Renal cortex interstitium (tissue), 11 donors: ENCODE measurements around the gene OPN4. TPM values are rescaled to one million over a fixed set of nuclear protein-coding genes. Genes with fewer than 3 reads are reported as not detected.

Experiments
- DNase-seq, 11 donors: peaks; one replicate each; pipeline ENCODE4 v3.0.0-alpha.2; 2013; ENCODE audit warnings: low read depth in 9 of 11, low spot score in 4 of 11; ENCODE audit errors: extremely low read depth in 1 of 11
- polyA plus RNA-seq, 3 donors: library from polyadenylated mRNA; unstranded; fragments of 120-200 nt; gene quantifications; one replicate each; pipeline ENCODE4 v1.2.1, GENCODE V29; 2013; ENCODE audit not compliant: insufficient read length in 3 of 3

The OPN4 gene
- polyA plus RNA-seq, 3 donors, result not detected

- DNase-seq, result no peak
Observed at GRCh38 chr10:86708783-86709380, 54.5 kb downstream of the OPN4 start.

GRCh38 chr10:86709396-86710185 lies 55.2 kb downstream of the OPN4 start:
- no peak for DNase-seq

DNA sequence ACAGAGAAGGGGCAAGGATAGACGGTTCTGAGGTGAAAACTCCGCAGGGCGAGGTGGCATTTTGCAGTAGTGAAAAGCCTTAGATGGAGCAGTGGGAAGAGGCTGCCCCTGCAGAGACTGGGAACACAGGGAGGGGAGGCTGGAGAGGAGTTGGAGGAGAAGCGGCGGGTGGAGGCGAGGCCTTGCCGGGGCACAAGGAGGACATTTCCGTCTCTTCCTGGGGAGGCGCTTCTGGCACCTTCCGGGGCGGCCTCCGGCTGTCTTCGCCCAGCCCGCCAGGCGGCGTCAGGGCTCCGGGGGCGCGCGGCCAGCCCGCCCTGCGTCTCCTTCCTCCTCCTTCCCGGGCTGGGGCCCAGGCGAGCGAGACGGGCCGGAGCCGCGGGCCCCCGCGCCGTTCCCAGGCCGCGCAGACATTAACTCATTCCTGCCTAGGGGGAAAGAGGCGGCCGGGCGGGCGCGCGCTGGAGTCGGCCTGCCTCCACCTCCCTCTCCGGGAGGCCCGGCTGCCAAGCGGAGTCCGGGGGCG lies 56.7 kb downstream of the OPN4 start:
- DNase-seq, result peak; percentile 61 to 90 (median 86)

DNA sequence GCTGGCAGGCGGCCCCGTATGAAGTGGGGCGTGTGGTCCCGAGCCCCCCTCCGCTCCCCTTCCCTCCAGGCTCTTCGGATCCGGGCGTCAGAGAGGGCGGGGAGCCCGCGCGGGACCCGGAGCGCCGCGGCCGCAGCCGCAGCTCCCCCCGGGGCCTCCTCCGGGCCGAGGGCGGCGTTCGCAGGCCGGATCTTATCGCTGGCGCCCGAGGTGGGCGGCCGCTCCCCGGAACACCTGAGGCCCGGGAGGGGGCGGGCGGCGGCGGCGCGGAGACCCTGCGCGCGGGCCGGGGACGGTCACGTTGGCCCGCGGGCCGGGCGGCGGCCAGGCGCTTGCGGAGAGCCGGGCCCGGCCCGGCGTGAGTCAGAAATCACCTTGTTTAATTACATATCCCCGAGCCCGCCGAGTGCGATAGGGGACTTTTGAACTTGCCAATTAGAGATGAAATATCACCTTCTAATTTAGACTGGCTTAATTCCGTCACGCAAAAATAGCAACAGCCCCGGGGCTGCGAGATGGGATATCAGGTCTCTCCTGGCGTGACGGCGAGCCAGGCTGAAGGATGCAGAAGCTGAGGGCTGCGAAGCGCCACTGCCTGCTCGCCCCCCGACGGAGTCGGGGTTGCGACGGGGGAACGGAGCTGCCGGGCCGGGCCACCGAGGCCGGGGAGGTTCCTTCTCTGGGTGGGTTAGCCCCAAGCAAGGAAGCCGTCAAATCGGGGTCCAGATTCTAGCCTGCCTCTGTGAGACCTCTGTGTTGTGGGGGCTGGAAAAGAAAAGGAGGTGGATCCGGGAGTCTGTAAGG lies 57.4 kb downstream of the OPN4 start:
- DNase-seq, result peak in 8 of 11 donors; percentile 39 to 64 (median 58)

- DNase-seq, result peak in 2 of 11 donors; percentile 19 to 32
Observed at GRCh38 chr10:86712317-86712707, 58.0 kb downstream of the OPN4 start.

- no peak for DNase-seq
Observed at GRCh38 chr10:86715156-86715795, 60.9 kb downstream of the OPN4 start.

- no peak for DNase-seq
Observed at GRCh38 chr10:86715836-86716235, 61.5 kb downstream of the OPN4 start.

Other genes starting within 250 kb of the OPN4 start
- gene WAPL, start 132.8 kb upstream of the OPN4 start, polyA plus RNA-seq, result 10 to 100 TPM; 43.7 to 57.5 (median 46.4) TPM
- 1 to 10 TPM; 1.2 to 1.9 (median 1.5) TPM for gene LDB3, start 14.0 kb downstream of the OPN4 start, polyA plus RNA-seq
- 10 to 100 TPM; 60.8 to 78.6 (median 70.7) TPM for gene BMPR1A, start 102.1 kb downstream of the OPN4 start, polyA plus RNA-seq